ENCODE data around the gene DPP4.

GRCh38 chr2:162021516-162022058 is 52.4 kb downstream of the DPP4 start:
- TF ChIP-seq CTCF (IDR thresholded peaks at IDR 0.05; ENCODE audit: low read length) (no peak), EZH2phosphoT487 (IDR thresholded peaks at IDR 0.05; ENCODE audit: low read length) (no peak)

All from MM.1S (cell line).